Karpas-422 (cell line): ENCODE results near the gene SAMHD1. TPM values are rescaled to one million over a fixed set of nuclear protein-coding genes. Genes with fewer than 3 reads are reported as not detected.
A peak's percentile ranks its signal among the peaks of the same experiment; 100 is the strongest.

Experiments
- DNase-seq: peaks from one replicate; pipeline ENCODE4 v3.0.0-alpha.2; 2015
- H2AFZ ChIP-seq: fragments of 200-600 bp; sonication (generic); 2 replicates; pipeline ENCODE4 v1.6.1; 2014; ENCODE audit warnings: antibody characterized with exemption, low read length, mixed read lengths
- H3K27ac ChIP-seq: fragments of 200-600 bp; sonication (generic); 2 replicates; pipeline ENCODE4 v1.5.1; 2014; ENCODE audit warnings: mild to moderate bottlenecking, low read length, moderate library complexity
- H3K27me3 ChIP-seq: fragments of 200-600 bp; sonication (generic); 2 replicates; pipeline ENCODE4 v1.6.1; 2014; ENCODE audit warnings: low read length, mixed read lengths
- H3K36me3 ChIP-seq: fragments of 200-600 bp; sonication (generic); 2 replicates; pipeline ENCODE4 v1.6.1; 2014; ENCODE audit warnings: low read length, mixed read lengths; ENCODE audit not compliant: insufficient read depth
- H3K4me1 ChIP-seq: fragments of 200-600 bp; sonication (generic); 2 replicates; pipeline ENCODE4 v1.6.1; 2014; ENCODE audit warnings: mild to moderate bottlenecking, low read length, mixed read lengths
- H3K4me2 ChIP-seq: fragments of 200-600 bp; sonication (generic); 2 replicates; pipeline ENCODE4 v1.6.1; 2014; ENCODE audit warnings: low read length, low read depth, mild to moderate bottlenecking; ENCODE audit not compliant: poor library complexity, severe bottlenecking
- H3K4me3 ChIP-seq: fragments of 200-600 bp; sonication (generic); 2 replicates; pipeline ENCODE4 v1.5.1; 2014; ENCODE audit warnings: mild to moderate bottlenecking, antibody characterized with exemption, low read length, mixed read lengths
- H3K79me2 ChIP-seq: fragments of 200-600 bp; sonication (generic); 2 replicates; pipeline ENCODE4 v1.6.1; 2014; ENCODE audit warnings: mild to moderate bottlenecking, low read length, mixed read lengths
- H3K9ac ChIP-seq: fragments of 200-600 bp; sonication (generic); 2 replicates; pipeline ENCODE4 v1.6.0; 2014; ENCODE audit warnings: low read length
- H3K9me2 ChIP-seq: fragments of 200-600 bp; sonication (generic), shearing (Covaris generic); replicated peaks from 2 replicates; pipeline ENCODE4 v1.6.0; 2014; ENCODE audit warnings: mild to moderate bottlenecking, low read length, moderate library complexity; ENCODE audit not compliant: insufficient read depth
- H3K9me3 ChIP-seq: fragments of 300-700, 200-600 bp; sonication (generic); 2 replicates; pipeline ENCODE4 v1.6.1; 2014; ENCODE audit warnings: low read length, mixed read lengths
- H4K20me1 ChIP-seq: fragments of 200-600 bp; sonication (generic); 2 replicates; pipeline ENCODE4 v1.6.1; 2014; ENCODE audit warnings: mild to moderate bottlenecking, antibody characterized with exemption, low read length, low read depth; ENCODE audit not compliant: insufficient read depth
- total RNA-seq: library from RNA; depleted of rRNA; stranded (reverse); fragments of >200 nt; shearing (Covaris generic); gene quantifications from 2 replicates; pipeline ENCODE4 v1.2.3, GENCODE V29; 2014; ENCODE audit warnings: low replicate concordance

The SAMHD1 gene
- total RNA-seq, 1 experiment from 2014 or later = 28.7 TPM

DNA sequence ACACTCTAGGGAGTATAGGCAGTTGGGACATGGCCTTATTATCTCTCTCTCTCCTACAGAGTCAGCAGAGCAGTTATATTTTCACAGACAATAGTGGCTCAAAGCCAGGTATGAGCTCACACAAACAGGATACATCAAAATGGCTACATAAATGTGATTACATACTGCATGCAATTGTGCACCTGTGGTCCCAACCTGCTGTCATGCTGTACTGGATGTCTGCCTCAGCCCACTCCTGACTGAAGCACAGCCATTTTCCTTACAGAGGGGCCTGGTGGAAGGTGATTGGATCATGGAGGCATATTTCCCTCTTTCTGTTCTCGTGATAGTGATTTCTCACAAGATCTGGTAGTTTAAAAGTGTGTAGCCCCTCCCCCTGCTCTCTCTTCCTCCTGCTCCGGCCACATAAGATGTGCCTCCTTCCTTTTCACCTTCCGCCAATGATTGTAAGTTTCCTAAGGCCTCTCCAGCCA is 37.0 kb upstream of the SAMHD1 start:
- Histone ChIP-seq H3K4me3 (no peak overlapping the region), H3K79me2 (no peaks in the 10 kb centered on the region), H3K9me2 (no peaks in the 10 kb centered on the region), H3K4me1 (peaks cover 8% of the 10 kb centered on the region), H3K27me3 (no peaks in the 10 kb centered on the region), H3K36me3 (no peaks in the 10 kb centered on the region), H3K9me3 (no peaks in the 10 kb centered on the region), H3K9ac (no peak overlapping the region), H3K27ac (no peak overlapping the region), H2AFZ (no peak overlapping the region), H4K20me1 (0 out of 2 replicates have a peak, but pooled peaks cover 5% of the 10 kb centered on the region), H3K4me2 (no peak overlapping the region)
- no peak for DNase-seq

- H3K9ac ChIP-seq = no peak overlapping the region
- no peak overlapping the region for H3K4me3 ChIP-seq
- H3K79me2 ChIP-seq = no peaks in the 10 kb centered on the region
- DNase-seq = no peak
- peaks cover 8% of the 10 kb centered on the region for H3K4me1 ChIP-seq
- peak overlapping the region; percentile 1 for H3K4me2 ChIP-seq
- no peak overlapping the region for H2AFZ ChIP-seq
- H3K27ac ChIP-seq = no peak overlapping the region
- no peaks in the 10 kb centered on the region for H3K9me3 ChIP-seq
- no peaks in the 10 kb centered on the region for H3K36me3 ChIP-seq
- 0 out of 2 replicates have a peak, but pooled peaks cover 5% of the 10 kb centered on the region for H4K20me1 ChIP-seq
- no peaks in the 10 kb centered on the region for H3K9me2 ChIP-seq
- H3K27me3 ChIP-seq = no peaks in the 10 kb centered on the region
Measured at GRCh38 chr20:36984257-36984638, 32.7 kb upstream of the SAMHD1 start.

- H3K27ac ChIP-seq = no peak overlapping the region
- H3K9me3 ChIP-seq = no peaks in the 10 kb centered on the region
- no peaks in the 10 kb centered on the region for H4K20me1 ChIP-seq
- no peaks in the 10 kb centered on the region for H3K4me1 ChIP-seq
- H3K36me3 ChIP-seq = no peaks in the 10 kb centered on the region
- no peak for DNase-seq
- no peaks in the 10 kb centered on the region for H3K27me3 ChIP-seq
- H3K4me2 ChIP-seq = no peak overlapping the region
- H3K79me2 ChIP-seq = no peaks in the 10 kb centered on the region
- H2AFZ ChIP-seq = no peak overlapping the region
- H3K4me3 ChIP-seq = no peak overlapping the region
- H3K9me2 ChIP-seq = no peaks in the 10 kb centered on the region
- H3K9ac ChIP-seq = no peak overlapping the region
Measured at GRCh38 chr20:36975099-36975818, 23.8 kb upstream of the SAMHD1 start.

DNA sequence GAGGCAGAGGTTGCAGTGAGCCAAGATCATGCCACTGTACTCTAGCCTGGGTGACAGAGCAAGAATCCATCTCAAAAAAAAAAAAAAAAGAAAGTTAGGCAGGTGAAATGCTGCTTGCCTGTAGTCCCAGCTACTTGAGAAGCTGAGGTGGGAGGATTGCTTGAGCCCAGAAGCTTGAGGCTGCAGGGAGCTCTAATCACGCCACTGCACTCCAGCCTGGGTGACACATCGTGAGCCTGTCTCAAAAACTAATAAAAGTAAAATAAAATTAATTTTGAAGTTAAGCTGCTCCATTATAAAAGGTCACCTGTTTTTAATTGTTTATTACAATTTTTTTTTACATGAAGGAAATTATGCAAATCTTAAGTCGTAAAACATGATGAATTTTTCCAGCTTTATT is 23.2 kb upstream of the SAMHD1 start:
- Histone ChIP-seq H3K79me2 (no peaks in the 10 kb centered on the region), H3K4me1 (no peaks in the 10 kb centered on the region), H3K27me3 (no peaks in the 10 kb centered on the region), H3K27ac (no peak overlapping the region), H3K9me2 (no peaks in the 10 kb centered on the region), H3K9me3 (no peaks in the 10 kb centered on the region), H3K36me3 (no peaks in the 10 kb centered on the region), H4K20me1 (no peaks in the 10 kb centered on the region), H3K9ac (no peak overlapping the region), H3K4me2 (no peak overlapping the region), H2AFZ (no peak overlapping the region), H3K4me3 (no peak overlapping the region)
- DNase-seq = no peak

GRCh38 chr20:36971103-36971502 is 19.6 kb upstream of the SAMHD1 start:
- H3K4me1 ChIP-seq = no peaks in the 10 kb centered on the region
- H2AFZ ChIP-seq = no peak overlapping the region
- no peak overlapping the region for H3K4me3 ChIP-seq
- H3K9me2 ChIP-seq = no peaks in the 10 kb centered on the region
- no peak overlapping the region for H3K27ac ChIP-seq
- no peak for DNase-seq
- H3K4me2 ChIP-seq = no peak overlapping the region
- H3K79me2 ChIP-seq = no peaks in the 10 kb centered on the region
- H3K27me3 ChIP-seq = no peaks in the 10 kb centered on the region
- H3K9ac ChIP-seq = no peak overlapping the region
- no peaks in the 10 kb centered on the region for H3K36me3 ChIP-seq
- H4K20me1 ChIP-seq = no peaks in the 10 kb centered on the region
- H3K9me3 ChIP-seq = no peaks in the 10 kb centered on the region

GRCh38 chr20:36969478-36970186 is 18.1 kb upstream of the SAMHD1 start:
- no peak overlapping the region for H3K9ac ChIP-seq
- no peaks in the 10 kb centered on the region for H3K9me2 ChIP-seq
- H2AFZ ChIP-seq = no peak overlapping the region
- no peaks in the 10 kb centered on the region for H3K36me3 ChIP-seq
- H3K9me3 ChIP-seq = no peaks in the 10 kb centered on the region
- no peak overlapping the region for H3K4me2 ChIP-seq
- no peaks in the 10 kb centered on the region for H4K20me1 ChIP-seq
- no peaks in the 10 kb centered on the region for H3K27me3 ChIP-seq
- DNase-seq = no peak
- H3K27ac ChIP-seq = no peak overlapping the region
- H3K4me1 ChIP-seq = no peaks in the 10 kb centered on the region
- no peaks in the 10 kb centered on the region for H3K79me2 ChIP-seq
- H3K4me3 ChIP-seq = no peak overlapping the region

DNA sequence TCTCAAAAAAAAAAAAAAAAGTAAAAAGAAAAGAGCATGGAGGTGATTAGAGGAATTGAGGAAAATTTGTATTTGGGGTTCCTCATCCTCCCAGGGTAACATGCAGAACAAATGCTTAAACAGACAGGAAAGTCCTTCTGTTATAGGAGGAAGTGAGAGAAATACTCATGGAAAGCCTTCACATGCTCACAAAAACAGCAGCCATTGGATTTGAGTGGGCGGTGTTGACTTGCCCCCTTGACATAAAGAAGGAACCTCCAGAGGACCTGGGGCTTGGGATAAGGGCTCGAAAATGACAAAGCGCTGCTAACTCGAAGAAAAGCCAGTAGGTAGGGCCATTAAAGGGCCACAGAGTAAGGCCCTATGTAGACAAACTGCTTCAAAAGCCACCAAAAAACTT is 17.5 kb upstream of the SAMHD1 start:
- H3K9me2 ChIP-seq = no peaks in the 10 kb centered on the region
- H3K27me3 ChIP-seq = no peaks in the 10 kb centered on the region
- no peak overlapping the region for H3K9ac ChIP-seq
- H3K4me1 ChIP-seq = no peaks in the 10 kb centered on the region
- no peaks in the 10 kb centered on the region for H4K20me1 ChIP-seq
- no peak overlapping the region for H3K4me2 ChIP-seq
- no peaks in the 10 kb centered on the region for H3K79me2 ChIP-seq
- DNase-seq = no peak
- H3K36me3 ChIP-seq = no peaks in the 10 kb centered on the region
- H3K4me3 ChIP-seq = no peak overlapping the region
- H3K9me3 ChIP-seq = no peaks in the 10 kb centered on the region
- no peak overlapping the region for H3K27ac ChIP-seq
- no peak overlapping the region for H2AFZ ChIP-seq

DNA sequence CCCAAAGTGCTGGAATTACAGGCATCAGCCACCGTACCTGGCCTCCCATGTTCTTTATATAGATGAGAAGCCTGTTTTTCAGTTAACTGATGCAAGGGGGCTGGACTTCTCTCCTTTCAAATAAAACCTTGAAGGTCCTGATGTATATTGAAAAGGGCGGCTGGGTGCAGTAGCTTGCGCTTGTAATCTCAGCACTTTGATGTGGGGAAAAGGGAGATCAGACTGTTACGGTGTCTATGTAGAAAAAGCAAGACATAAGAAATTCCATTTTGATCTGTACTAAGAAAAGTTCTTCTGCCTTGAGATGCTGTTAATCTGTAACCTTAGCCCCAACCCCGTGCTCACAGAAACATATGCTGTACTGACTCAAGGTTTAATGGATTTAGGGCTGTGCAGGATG is 16.1 kb upstream of the SAMHD1 start:
- Histone ChIP-seq H3K79me2 (no peaks in the 10 kb centered on the region), H3K9me2 (no peaks in the 10 kb centered on the region), H3K9ac (no peak overlapping the region), H4K20me1 (no peaks in the 10 kb centered on the region), H3K9me3 (no peaks in the 10 kb centered on the region), H3K4me1 (no peaks in the 10 kb centered on the region), H2AFZ (no peak overlapping the region), H3K4me3 (no peak overlapping the region), H3K27me3 (no peaks in the 10 kb centered on the region), H3K4me2 (no peak overlapping the region), H3K36me3 (no peaks in the 10 kb centered on the region), H3K27ac (no peak overlapping the region)
- DNase-seq = no peak
